Transverse colon (tissue), 4 donors: Measurements from ENCODE around the gene FOXK2.

Experiments used
- CTCF ChIP-seq, 5 experiments: fragments of 200-600 bp in 3 of 5; fragments of 450-650 bp in 2 of 5; sonication (generic) in 3 of 5; IDR thresholded peaks; 1 replicate in 2 of 5; 2 replicates in 3 of 5; pipeline ENCODE4 v1.5.1; 2016 to 2017; ENCODE audit warnings: antibody characterized with exemption in 5 of 5, inconsistent platforms in 3 of 5, mild to moderate bottlenecking in 2 of 5, moderate library complexity in 1 of 5
- POLR2A ChIP-seq: fragments of 450-650 bp; IDR thresholded peaks from one replicate; pipeline ENCODE4 v1.6.1; 2016; ENCODE audit warnings: antibody characterized with exemption, mild to moderate bottlenecking, moderate library complexity
- POLR2AphosphoS5 ChIP-seq, 3 donors: sonication (generic); formaldehyde crosslinking; IDR thresholded peaks; one replicate each; pipeline ENCODE4 v1.6.1; 2016; ENCODE audit warnings: antibody characterized with exemption in 3 of 3

- TF ChIP-seq CTCF (IDR thresholded peaks at IDR 0.05) (no peak), POLR2A (no peak), POLR2AphosphoS5 (IDR thresholded peaks at IDR 0.05) (no peak)
These were observed 70.7 kb downstream of the FOXK2 start for GRCh38 chr17:82590216-82590615.
